ENCODE results near the gene UPK3A.
"Not testable (repeated sequence)": the region's sequence is repeated elsewhere in the genome, so short reads cannot be mapped to it uniquely, and the experiment has no call there.

Gene UPK3A

GRCh38 chr22:45284705-45285262 is at the start of gene UPK3A:
Gene UPK3A, plus strand, starts transcription at chr22:45284949. Its CDS starts 65 bp downstream, at chr22:45285014.
- peak; percentile 58 for DNase-seq

- DNase-seq = peak; percentile 15
Measured at GRCh38 chr22:45235101-45235777, 49.5 kb upstream of the UPK3A start.

- DNase-seq = no peak
Measured at GRCh38 chr22:45235851-45236342, 48.9 kb upstream of the UPK3A start.

- DNase-seq = no peak
Measured at GRCh38 chr22:45237065-45237990, 47.4 kb upstream of the UPK3A start.

- DNase-seq = no peak
Measured at GRCh38 chr22:45238076-45238956, 46.4 kb upstream of the UPK3A start.

DNA sequence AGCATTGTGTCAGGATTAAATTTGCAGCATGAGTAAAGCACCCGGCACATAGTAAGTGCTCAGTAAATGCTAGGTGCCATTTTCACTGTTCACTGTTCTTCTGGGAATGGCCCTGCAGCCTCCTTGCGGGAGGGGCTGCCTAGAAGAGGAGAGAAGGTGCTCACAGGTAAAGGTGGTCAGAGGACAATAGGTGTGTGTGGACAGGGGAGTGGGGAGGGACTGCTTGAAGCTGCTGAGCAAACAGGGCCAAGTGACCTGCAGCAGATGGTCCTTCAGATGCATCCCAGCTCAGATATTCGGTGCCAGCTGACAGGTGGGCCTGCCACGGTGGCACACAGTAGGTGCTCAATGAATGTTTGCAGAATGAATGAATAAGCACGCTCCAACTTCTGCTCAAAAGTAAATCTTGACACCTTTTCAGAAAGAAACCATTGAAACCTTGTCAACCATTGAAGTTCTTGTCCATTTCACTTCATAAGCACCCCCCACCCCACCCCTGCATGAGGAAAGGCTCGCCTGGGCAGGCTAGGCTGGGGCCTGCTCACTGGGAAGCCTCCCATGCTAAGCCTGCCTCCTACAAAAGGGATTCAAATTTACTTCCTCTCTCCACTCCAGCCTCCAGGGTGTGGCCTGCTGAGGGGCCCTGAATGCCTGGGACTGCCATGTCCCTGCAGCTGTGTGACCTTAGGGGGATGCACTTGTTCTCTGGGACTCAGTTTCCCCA is 45.6 kb upstream of the UPK3A start:
- DNase-seq = no peak

DNA sequence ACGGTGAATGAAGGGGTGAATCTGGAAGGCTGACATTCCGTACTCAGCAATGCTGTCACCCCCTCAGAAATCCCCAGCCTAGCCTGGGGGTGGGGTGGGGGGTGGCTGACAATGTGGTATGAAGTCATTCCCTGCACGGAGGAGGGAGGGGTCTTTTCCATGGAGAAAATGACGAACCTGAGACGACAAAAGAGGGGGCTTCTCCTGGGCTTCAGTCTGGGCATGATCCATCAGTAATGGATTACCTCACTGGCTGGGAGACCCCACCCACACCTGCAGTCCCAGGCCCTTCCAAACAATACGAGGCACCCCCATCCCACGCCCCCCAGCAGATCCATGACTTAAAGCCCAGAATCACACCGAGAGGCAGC is 45.1 kb upstream of the UPK3A start:
- no peak for DNase-seq

GRCh38 chr22:45240104-45240809 is 44.5 kb upstream of the UPK3A start:
- DNase-seq = no peak

DNA sequence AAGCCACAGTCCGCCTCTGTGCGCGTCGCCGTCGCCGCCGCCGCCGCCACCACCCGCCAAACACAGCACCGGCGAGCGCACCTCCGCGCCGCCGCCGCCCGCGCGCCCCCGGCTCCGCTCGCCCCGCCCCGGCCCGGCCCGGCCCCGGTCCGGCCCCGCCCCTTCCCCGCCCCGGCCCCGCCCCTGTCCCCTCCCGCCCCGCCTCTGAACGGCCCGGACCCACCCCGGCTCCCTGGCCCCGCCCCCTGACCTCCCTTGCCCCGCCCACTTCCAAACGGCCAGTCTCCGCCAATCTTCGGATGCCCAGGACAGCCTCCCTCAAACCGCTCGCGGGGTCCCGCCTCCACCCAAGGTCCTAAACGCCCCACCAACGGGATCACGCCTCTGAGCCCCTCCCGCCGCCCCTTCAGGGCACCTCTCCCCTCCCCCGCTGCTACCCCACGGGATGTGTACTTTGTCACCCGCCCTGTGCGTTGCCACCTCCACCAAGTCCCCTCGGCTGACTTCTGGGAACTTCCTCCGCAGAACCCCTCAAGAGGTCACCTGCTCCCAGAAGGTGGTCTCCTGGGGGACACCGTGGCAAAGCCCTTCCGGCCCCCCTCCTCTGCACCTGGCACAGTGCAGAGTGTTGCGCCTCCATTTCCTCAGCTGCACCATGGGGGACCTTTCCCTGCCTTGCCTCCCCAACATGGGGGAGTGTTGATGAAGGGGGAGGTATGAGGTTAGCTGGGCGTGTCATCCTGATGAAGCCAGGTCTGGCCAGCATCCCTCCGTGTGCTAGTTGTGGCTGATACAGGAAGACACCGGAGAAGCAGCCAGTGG is 43.7 kb upstream of the UPK3A start, which contains the start of gene KIAA0930:
KIAA0930 (minus strand) TSS at position 85 of the 822 bp plus-strand sequence. CDS start 191 bp downstream, outside the sequence.
- DNase-seq = peak; percentile 90

DNA sequence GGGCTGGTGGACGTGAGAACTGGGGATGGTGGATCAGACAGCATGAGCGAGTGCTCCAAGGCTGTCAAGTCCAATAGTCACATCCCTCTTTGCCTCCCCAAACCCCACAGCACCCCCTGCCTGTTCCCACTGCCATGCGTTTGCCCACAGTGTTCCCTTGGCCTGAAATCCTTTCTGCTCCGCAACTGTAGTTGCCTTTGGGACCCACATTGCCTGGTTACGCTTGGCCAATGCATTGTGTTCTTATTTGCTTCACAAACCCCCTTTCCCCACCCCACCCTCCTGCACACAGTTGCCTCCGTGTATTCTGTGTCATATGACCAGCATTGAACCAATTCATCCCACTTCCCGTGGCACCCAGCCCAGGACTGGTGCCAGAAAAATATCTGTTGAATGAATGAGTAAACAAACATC is 42.0 kb upstream of the UPK3A start:
- no peak for DNase-seq

DNA sequence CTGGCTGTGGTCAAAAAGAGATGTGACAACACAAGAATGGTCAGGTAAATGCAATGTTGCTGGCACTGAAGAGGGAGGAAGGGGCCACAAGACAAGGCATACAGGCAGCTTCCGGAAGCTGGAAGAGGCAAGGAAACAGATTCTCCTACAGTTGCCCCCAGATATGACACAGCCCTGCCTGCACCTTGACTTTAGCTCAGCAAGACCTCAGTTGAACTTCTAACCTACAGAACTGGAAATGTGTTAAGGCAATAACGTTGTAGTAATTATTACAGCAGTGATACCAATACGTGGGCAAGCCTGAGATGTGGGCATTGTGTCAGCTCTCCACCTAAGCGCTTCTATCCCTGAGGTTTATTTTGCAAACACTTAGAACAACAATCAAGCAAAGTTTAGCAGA is 39.8 kb upstream of the UPK3A start:
- no peak for DNase-seq

- DNase-seq = no peak
Measured at GRCh38 chr22:45246060-45246985, 38.4 kb upstream of the UPK3A start.

DNA sequence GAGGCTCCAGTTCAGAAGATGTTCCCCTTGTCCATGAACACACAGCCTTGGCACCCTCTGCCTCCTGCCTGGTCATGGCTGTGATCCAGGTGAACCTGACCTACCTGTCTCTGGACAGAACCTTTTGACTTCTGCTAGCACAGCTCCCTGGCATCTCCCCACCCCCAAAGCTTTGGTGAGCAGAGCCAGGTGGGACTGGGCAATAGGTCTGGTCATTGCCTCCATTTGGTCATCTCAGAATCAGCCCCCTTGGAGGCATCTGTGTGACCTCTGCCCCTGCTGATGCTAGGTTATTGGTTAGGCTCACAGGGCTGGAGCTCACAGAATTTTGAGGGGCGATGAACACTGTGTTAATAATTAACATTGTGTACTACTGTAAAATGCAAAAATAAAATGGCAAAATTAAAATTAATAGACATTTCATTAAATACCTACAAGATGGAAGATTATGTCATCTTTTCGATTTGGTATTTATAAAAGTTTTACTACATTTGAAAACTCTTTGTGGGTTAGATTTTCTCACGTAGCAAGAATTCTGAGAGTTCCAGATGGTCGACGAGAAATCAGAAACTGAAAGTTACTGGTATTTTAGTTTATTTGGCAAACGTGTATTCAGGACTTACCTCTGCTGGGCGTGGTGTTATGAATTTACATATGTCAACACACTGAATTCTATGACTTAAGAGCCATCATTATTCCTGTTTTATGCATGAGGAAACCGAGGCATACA is 35.8 kb upstream of the UPK3A start:
- DNase-seq = peak; percentile 23

GRCh38 chr22:45251825-45252224 is 32.9 kb upstream of the UPK3A start:
- DNase-seq = peak; percentile 27

- DNase-seq = no peak
Measured at GRCh38 chr22:45253039-45253641, 31.6 kb upstream of the UPK3A start.

GRCh38 chr22:45254388-45254787 is 30.4 kb upstream of the UPK3A start:
- DNase-seq = no peak

DNA sequence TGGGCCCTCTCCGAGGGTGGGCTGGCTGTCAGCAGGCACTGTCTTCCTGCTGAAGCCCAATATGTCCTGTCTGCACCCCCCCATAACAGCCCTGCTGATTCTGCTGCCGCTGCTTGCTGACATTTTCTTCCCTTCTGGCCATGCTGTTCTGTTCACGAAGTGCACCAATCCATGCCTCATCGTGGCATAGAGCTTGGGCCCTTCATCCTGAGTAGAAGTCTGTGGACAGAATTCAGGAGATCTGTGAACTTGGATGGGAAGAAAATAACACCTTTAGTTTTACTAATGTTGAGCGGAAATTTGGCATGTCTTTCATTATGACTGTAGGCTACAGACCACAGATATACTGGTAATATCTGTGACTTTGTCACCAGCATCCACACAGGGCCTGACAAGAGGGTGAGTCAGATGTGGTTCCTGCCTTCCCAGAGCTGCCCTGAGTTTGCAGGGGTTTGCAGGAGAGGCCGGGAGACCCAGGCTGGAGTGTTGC is 29.9 kb upstream of the UPK3A start:
- peak; percentile 33 for DNase-seq

- DNase-seq = not testable (repeated sequence)
Measured at GRCh38 chr22:45257941-45258340, 26.8 kb upstream of the UPK3A start.

Data from CD4-positive, alpha-beta T cell treated with Interleukin-17A for 1 hour (primary cell).